Epidermal melanocyte (primary cell): ENCODE results near the gene SEC16B.

ENCODE experiments used
- DNase-seq: peaks from one replicate; pipeline ENCODE4 v3.0.0; 2011; ENCODE audit warnings: low spot score; ENCODE audit not compliant: insufficient read length

SEC16B gene

GRCh38 chr1:177909416-177909815, 60.4 kb downstream of the SEC16B start:
- DNase-seq: no peak

GRCh38 chr1:177907000-177907399, 62.9 kb downstream of the SEC16B start:
- DNase-seq: no peak

GRCh38 chr1:177905686-177906085, 64.2 kb downstream of the SEC16B start:
- DNase-seq: no peak

GRCh38 chr1:177902266-177902665, 67.6 kb downstream of the SEC16B start:
- no peak for DNase-seq

- no peak for DNase-seq
These were observed 71.7 kb downstream of the SEC16B start for GRCh38 chr1:177897998-177898654.

GRCh38 chr1:177897281-177897997, 72.4 kb downstream of the SEC16B start:
- DNase-seq: no peak
